Spleen (tissue), 11 donors: ENCODE results near the gene LYZL1. TPM values are rescaled to one million over a fixed set of nuclear protein-coding genes. Genes with fewer than 3 reads are reported as not detected.

Experiments
- DNase-seq: peaks from one replicate; pipeline ENCODE4 v3.0.0-alpha.2; 2020
- H3K27ac ChIP-seq, 8 donors: fragments of 200-600 bp; sonication (generic) in 7 of 8; 1 replicate in 4 of 8; 2 replicates in 4 of 8; pipeline versions ENCODE4 v1.5.0 to v1.8.0; 2016 to 2021; ENCODE audit warnings: inconsistent platforms in 4 of 8, mild to moderate bottlenecking in 4 of 8, moderate library complexity in 1 of 8
- H3K27me3 ChIP-seq, 7 donors: fragments of 200-600 bp; sonication (generic) in 6 of 7; replicated peaks in 1 of 7; 1 replicate in 4 of 7; 2 replicates in 3 of 7; pipeline versions ENCODE4 v1.5.0 to v1.8.0; 2016 to 2021; ENCODE audit warnings: inconsistent platforms in 3 of 7, mild to moderate bottlenecking in 1 of 7
- H3K36me3 ChIP-seq, 6 donors: fragments of 200-600 bp; sonication (generic) in 5 of 6; 1 replicate in 4 of 6; 2 replicates in 2 of 6; pipeline versions ENCODE4 v1.5.0 to v1.8.0; 2016 to 2021; ENCODE audit warnings: inconsistent platforms in 2 of 6
- H3K4me1 ChIP-seq, 6 donors: fragments of 200-600 bp; sonication (generic) in 5 of 6; 1 replicate in 3 of 6; 2 replicates in 3 of 6; pipeline versions ENCODE4 v1.5.0 to v1.8.0; 2016 to 2021; ENCODE audit warnings: inconsistent platforms in 3 of 6
- H3K4me3 ChIP-seq, 8 donors: fragments of 200-600 bp; sonication (generic) in 7 of 8; 1 replicate in 4 of 8; 2 replicates in 4 of 8; pipeline versions ENCODE4 v1.5.0 to v1.8.0; 2016 to 2021; ENCODE audit warnings: inconsistent platforms in 4 of 8, mild to moderate bottlenecking in 4 of 8, moderate library complexity in 2 of 8
- H3K9me3 ChIP-seq, 8 donors: fragments of 200-600 bp; sonication (generic) in 7 of 8; 1 replicate in 4 of 8; 2 replicates in 4 of 8; pipeline versions ENCODE4 v1.5.0 to v1.8.0; 2016 to 2021; ENCODE audit warnings: inconsistent platforms in 4 of 8
- POLR2A ChIP-seq, 3 donors: fragments of 450-650 bp; IDR thresholded peaks; one replicate each; pipeline ENCODE4 v1.5.1; 2017; ENCODE audit warnings: antibody characterized with exemption in 3 of 3, mild to moderate bottlenecking in 1 of 3
- POLR2AphosphoS5 ChIP-seq, 3 donors: sonication (generic); formaldehyde crosslinking; IDR thresholded peaks; one replicate each; pipeline ENCODE4 v1.5.1; 2017; ENCODE audit warnings: antibody characterized with exemption in 3 of 3
- WGBS, 5 donors: extraction: QIAGEN DNeasy Blood & Tissue Kit in 3 of 5; methylation state at CpG; one replicate each; pipeline versions ENCODE4 v1.1.5 to v1.1.7; 2013 to 2018; 5-methylcytosine and 5-hydroxymethylcytosine counted together
- intact Hi-C: fragments of 100-400 bp; cut with DNase I; formaldehyde crosslinking; loops from one replicate; pipeline ENCODE4 v1.15.0; 2023; ENCODE audit warnings: low total_unique reads
- polyA plus RNA-seq, 3 donors: library from polyadenylated mRNA; stranded (reverse); fragments of 200-250 nt; gene quantifications; one replicate each; pipeline ENCODE4 v1.2.1, GENCODE V29; 2013
- total RNA-seq, 7 donors: library from RNA; depleted of rRNA in 3 of 7; stranded (reverse); fragments of >200 nt in 3 of 7; fragmentation: NEBNext Ultra II Directional in 4 of 7; extraction: Animal tissue kit (Norgen Biotek cat#: 25700) in 4 of 7; gene quantifications; one replicate each; pipeline versions ENCODE4 v1.1.0 to v1.2.1, GENCODE V29; 2016 to 2021
- TF ChIP-seq, protein P1 (sequence below), 11 experiments: fragments of 200-600 bp in 7 of 11; fragments of 450-650 bp in 4 of 11; sonication (generic) in 4 of 11; IDR thresholded peaks in 8 of 11; conservative IDR thresholded peaks in 3 of 11; 1 replicate in 7 of 11; 2 replicates in 4 of 11; pipeline versions ENCODE4 v1.4.0 to v1.8.0; 2016 to 2021; ENCODE audit warnings: antibody characterized with exemption in 11 of 11, inconsistent platforms in 4 of 11, mild to moderate bottlenecking in 1 of 11
- donor health status: healthy with polysubstance abuse.
- donor health status: DM: no; HTN: no; CAD: no; lungs with moderate emphysema.
- donor health status: DM: no; HTN: no; CAD: no.
- donor health status: Bipolar disorder and iron deficiency.
- donor health status: healthy.
- donor health status: DM: no; HTN: no; CAD: no.
- donor health status: DM: yes; HTN: yes; CAD: no.

The LYZL1 gene
- total and polyA plus RNA-seq, 10 donors = not detected

DNA sequence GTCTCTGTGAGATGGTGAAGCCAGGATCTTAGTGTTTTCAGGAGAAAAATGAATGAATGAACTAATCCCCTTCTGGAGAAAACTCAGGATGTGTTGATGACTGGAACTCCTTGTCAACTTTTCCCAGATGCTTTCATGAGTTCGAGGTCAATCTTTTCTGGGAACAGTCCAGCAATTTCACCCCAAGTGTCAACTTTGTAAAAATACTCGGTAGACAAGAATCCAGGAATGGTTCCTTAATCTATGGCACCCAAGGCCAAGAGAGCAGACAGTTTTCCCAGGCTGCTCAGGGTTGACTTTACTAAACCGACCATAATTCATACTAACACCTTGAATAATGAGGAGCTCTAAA is 31.1 kb upstream of the LYZL1 start:
- intact Hi-C loops = no loop called here
- peaks cover 0 to 11% (median 0%) of the 10 kb centered on the region in 8 donors for H3K9me3 ChIP-seq
- TF ChIP-seq POLR2AphosphoS5 (IDR thresholded peaks at IDR 0.05) = no peak
- TF ChIP-seq, protein P1, sequence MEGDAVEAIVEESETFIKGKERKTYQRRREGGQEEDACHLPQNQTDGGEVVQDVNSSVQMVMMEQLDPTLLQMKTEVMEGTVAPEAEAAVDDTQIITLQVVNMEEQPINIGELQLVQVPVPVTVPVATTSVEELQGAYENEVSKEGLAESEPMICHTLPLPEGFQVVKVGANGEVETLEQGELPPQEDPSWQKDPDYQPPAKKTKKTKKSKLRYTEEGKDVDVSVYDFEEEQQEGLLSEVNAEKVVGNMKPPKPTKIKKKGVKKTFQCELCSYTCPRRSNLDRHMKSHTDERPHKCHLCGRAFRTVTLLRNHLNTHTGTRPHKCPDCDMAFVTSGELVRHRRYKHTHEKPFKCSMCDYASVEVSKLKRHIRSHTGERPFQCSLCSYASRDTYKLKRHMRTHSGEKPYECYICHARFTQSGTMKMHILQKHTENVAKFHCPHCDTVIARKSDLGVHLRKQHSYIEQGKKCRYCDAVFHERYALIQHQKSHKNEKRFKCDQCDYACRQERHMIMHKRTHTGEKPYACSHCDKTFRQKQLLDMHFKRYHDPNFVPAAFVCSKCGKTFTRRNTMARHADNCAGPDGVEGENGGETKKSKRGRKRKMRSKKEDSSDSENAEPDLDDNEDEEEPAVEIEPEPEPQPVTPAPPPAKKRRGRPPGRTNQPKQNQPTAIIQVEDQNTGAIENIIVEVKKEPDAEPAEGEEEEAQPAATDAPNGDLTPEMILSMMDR (IDR thresholded peaks at IDR 0.05 in 8 of 11, conservative IDR thresholded peaks at IDR 0.05 in 3 of 11) = no peak
- H3K36me3 ChIP-seq = no peaks in the 10 kb centered on the region
- H3K27me3 ChIP-seq = peaks cover 0 to 20% (median 0%) of the 10 kb centered on the region in 7 donors
- no peak for DNase-seq
- peaks cover 0 to 19% (median 3%) of the 10 kb centered on the region in 6 donors for H3K4me1 ChIP-seq
- no peak overlapping the region for H3K4me3 ChIP-seq
- WGBS, 5 donors = 69 to 81% (median 75%) methylated on average over 3 of the region's 3 CpGs
- peak overlapping the region in 7 of 8 donors; percentile 19 to 57 (median 43) for H3K27ac ChIP-seq

DNA sequence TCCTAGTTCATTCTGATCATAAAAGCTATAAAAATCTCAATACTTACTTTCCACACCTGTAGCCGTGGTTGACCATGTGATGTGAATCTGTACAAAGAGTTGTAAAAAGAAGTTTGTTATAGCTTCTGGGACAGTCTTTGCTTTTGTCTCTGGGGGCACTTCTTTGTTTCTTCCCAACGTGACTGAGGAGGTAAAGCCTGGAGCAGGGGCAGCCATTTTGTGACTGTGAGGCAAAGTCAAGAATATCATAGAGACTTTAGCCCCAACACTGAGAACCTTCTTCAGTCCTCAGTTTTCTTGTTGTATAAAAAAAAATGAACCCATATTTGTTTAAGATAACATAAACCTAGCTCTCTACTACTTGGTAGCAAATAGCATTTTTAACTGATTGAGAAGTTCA is 29.4 kb upstream of the LYZL1 start:
- no peak overlapping the region for H3K27ac ChIP-seq
- DNase-seq = no peak
- 80 to 93% (median 84%) methylated on average over 2 of the region's 2 CpGs for WGBS, 5 donors
- no peaks in the 10 kb centered on the region for H3K36me3 ChIP-seq
- intact Hi-C loops = no loop called here
- peaks cover 0 to 13% (median 0%) of the 10 kb centered on the region in 7 donors for H3K27me3 ChIP-seq
- TF ChIP-seq POLR2A (IDR thresholded peaks at IDR 0.05) (no peak), POLR2AphosphoS5 (IDR thresholded peaks at IDR 0.05) (no peak)
- TF ChIP-seq, protein P1 (IDR thresholded peaks at IDR 0.05 in 8 of 11, conservative IDR thresholded peaks at IDR 0.05 in 3 of 11) = no peak
- H3K4me1 ChIP-seq = peaks cover 0 to 16% (median under 1%) of the 10 kb centered on the region in 6 donors
- H3K9me3 ChIP-seq = peaks cover 0 to 11% (median 0%) of the 10 kb centered on the region in 8 donors
- no peak overlapping the region for H3K4me3 ChIP-seq

DNA sequence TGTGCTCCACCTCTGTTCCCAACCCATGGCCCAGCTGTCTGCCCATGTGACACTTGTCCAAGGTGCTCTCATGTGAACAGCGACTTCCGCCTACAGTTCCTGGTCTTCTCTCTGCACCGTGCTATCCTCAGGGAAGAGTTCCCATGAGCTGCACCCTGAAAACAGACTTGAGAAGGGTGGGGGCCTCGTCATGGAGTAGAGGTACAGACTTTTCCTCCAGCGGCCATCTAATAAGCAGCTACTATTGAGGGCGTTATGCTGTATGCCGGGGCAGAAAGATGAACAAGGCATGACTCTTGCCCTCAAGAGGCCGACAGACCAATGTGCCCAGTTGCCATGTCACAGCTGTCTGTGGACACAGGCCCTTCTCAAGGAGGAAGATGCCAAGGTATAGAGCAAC is 25.4 kb upstream of the LYZL1 start:
- TF ChIP-seq POLR2AphosphoS5 (IDR thresholded peaks at IDR 0.05) (no peak), POLR2A (IDR thresholded peaks at IDR 0.05) (no peak)
- TF ChIP-seq, protein P1 (IDR thresholded peaks at IDR 0.05 in 8 of 11, conservative IDR thresholded peaks at IDR 0.05 in 3 of 11) = no peak
- intact Hi-C loops = no loop called here
- 91 to 95% (median 94%) methylated on average over 8 of the region's 8 CpGs for WGBS, 5 donors

DNA sequence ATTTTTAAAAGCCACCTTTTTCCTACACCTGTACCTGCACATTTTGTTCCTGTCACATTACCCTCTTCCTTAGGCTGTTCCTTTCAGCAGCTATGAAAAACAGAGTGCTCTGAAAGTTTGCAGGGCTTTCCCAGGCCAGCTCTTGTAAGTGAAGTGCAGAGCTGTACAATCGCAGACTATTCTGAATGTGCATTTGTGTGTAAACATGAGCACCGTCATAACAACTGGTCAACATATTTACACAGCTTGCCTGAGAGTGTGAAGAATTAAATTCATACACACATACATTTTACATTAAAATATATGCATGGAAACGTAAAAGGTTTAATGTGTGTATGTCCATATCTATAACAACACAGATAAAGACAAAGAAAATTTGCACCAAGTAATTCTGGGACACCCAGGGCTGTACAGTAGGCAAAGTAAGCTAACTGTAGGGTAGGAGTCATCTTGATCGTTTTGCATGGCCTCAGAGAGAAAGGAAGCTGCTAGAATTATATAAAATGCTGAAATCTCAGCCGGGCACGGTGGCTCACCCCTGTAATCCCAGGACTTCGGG is 23.6 kb upstream of the LYZL1 start:
- no peak for TF ChIP-seq POLR2A (IDR thresholded peaks at IDR 0.05)
- TF ChIP-seq, protein P1 (IDR thresholded peaks at IDR 0.05 in 8 of 11, conservative IDR thresholded peaks at IDR 0.05 in 3 of 11) = no peak
- TF ChIP-seq POLR2AphosphoS5 (IDR thresholded peaks at IDR 0.05) = no peak
- Histone ChIP-seq H3K4me1 (no peaks in the 10 kb centered on the region), H3K4me3 (no peak overlapping the region), H3K27ac (no peak overlapping the region), H3K36me3 (no peaks in the 10 kb centered on the region), H3K9me3 (peaks cover 0 to 3% (median 0%) of the 10 kb centered on the region in 8 donors), H3K27me3 (peaks cover 0 to 13% (median 0%) of the 10 kb centered on the region in 7 donors)
- 85 to 94% (median 90%) methylated on average over 7 of the region's 7 CpGs for WGBS, 5 donors
- DNase-seq = no peak
- intact Hi-C loops = no loop called here

More for the DNA sequence above, 25.4 kb upstream of the LYZL1 start:
- no peak overlapping the region for H3K27ac ChIP-seq
- H3K27me3 ChIP-seq = peaks cover 0 to 13% (median 0%) of the 10 kb centered on the region in 7 donors
- DNase-seq = no peak
- no peak overlapping the region for H3K4me3 ChIP-seq
- H3K36me3 ChIP-seq = no peaks in the 10 kb centered on the region
- H3K9me3 ChIP-seq = peaks cover 0 to 11% (median 0%) of the 10 kb centered on the region in 8 donors
- H3K4me1 ChIP-seq = no peaks in the 10 kb centered on the region
